HG02970 (cell line): Measurements from ENCODE around the gene IKZF3.
A peak's percentile ranks its signal among the peaks of the same experiment; 100 is the strongest.
"Not testable (repeated sequence)": the region's sequence is repeated elsewhere in the genome, so short reads cannot be mapped to it uniquely, and the experiment has no call there.

Experiments
- ATAC-seq: cut with Tn5 transposase; IDR thresholded peaks from one replicate; pipeline ENCODE4 v1.9.1; 2021; ENCODE audit warnings: mild to moderate bottlenecking, moderate library complexity, moderate number of reproducible peaks; ENCODE audit not compliant: unreplicated experiment, low FRiP score

IKZF3 gene

GRCh38 chr17:39757931-39758873 is 105.9 kb downstream of the IKZF3 start:
- no peak for ATAC-seq

GRCh38 chr17:39757176-39757662 is 106.9 kb downstream of the IKZF3 start:
- no peak for ATAC-seq

GRCh38 chr17:39756380-39757079 is 107.6 kb downstream of the IKZF3 start:
- peak; percentile 0 for ATAC-seq

- ATAC-seq: peak; percentile 25
Measured at GRCh38 chr17:39755554-39756379, 108.3 kb downstream of the IKZF3 start.

GRCh38 chr17:39754958-39755553 is 109.1 kb downstream of the IKZF3 start:
- ATAC-seq: no peak

- ATAC-seq: peak; percentile 66
Measured at GRCh38 chr17:39754161-39754957, 109.8 kb downstream of the IKZF3 start.

GRCh38 chr17:39753514-39754160 is 110.5 kb downstream of the IKZF3 start:
- ATAC-seq: peak; percentile 12

GRCh38 chr17:39752241-39752881 is 111.8 kb downstream of the IKZF3 start:
- ATAC-seq: no peak

- no peak for ATAC-seq
Measured at GRCh38 chr17:39751637-39752036, 112.5 kb downstream of the IKZF3 start.

GRCh38 chr17:39751016-39751543 is 113.0 kb downstream of the IKZF3 start:
- ATAC-seq: no peak

GRCh38 chr17:39750131-39751015 is 113.7 kb downstream of the IKZF3 start:
- no peak for ATAC-seq

GRCh38 chr17:39748444-39749034 is 115.6 kb downstream of the IKZF3 start:
- ATAC-seq: not testable (repeated sequence)

GRCh38 chr17:39747745-39748144 is 116.4 kb downstream of the IKZF3 start:
- ATAC-seq: no peak

- ATAC-seq: no peak
Measured at GRCh38 chr17:39746145-39746461, 118.0 kb downstream of the IKZF3 start.

GRCh38 chr17:39745335-39746144 is 118.6 kb downstream of the IKZF3 start:
- ATAC-seq: no peak

GRCh38 chr17:39744836-39745215 is 119.3 kb downstream of the IKZF3 start:
- no peak for ATAC-seq
